Activated naive CD4-positive, alpha-beta T cell treated with anti-CD3 and anti-CD28 coated beads, Interleukin-2, amount 50 U/mL, for 16 hours (primary cell): ENCODE measurements around the gene RASGRP4.
"Not testable (repeated sequence)": the region's sequence is repeated elsewhere in the genome, so short reads cannot be mapped to it uniquely, and the experiment has no call there.

Source experiments
- DNase-seq: peaks from one replicate; pipeline ENCODE4 v3.0.0-alpha.2; 2020

The RASGRP4 gene

GRCh38 chr19:38412961-38413360, 13.1 kb downstream of the RASGRP4 start:
- DNase-seq, result no peak

DNA sequence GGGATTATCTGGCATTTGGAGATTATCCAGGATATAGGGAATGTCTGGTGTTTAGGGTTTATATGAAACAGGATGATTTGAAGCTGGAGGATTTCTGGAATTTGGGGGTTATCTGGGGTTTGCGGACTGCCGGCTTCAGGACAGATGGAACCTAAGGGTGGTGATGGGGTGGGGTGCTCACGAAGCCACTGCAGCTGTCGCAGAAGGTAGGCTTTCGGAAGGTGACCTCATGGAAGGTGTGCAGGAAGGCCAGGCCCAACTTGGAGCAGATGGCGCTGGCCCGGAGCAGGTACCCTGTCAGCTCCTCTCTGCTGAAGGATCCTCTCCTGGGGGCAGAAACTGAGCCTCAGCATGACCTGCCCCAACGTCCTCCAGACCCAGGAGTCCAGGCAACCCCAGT, 13.5 kb downstream of the RASGRP4 start:
- no peak for DNase-seq

DNA sequence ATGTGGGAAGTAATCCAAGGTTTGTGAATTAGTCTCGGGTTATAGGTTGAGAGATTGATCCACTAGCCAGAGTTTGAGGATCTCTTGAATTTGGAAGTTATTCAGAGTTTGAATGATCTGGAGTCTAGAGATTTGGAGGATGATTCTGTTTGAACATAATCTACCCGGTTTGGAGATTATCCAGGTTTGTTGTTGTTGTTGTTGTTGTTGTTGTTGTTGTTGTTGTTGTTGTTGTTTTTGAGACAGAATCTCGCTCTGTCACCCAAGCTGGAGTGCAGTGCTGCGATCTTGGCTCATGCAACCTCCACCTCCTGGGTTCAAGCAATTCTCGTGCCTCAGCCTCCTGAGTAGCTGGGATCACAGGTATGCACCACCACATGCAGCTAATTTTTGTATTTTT, 14.1 kb downstream of the RASGRP4 start:
- not testable (repeated sequence) for DNase-seq

DNA sequence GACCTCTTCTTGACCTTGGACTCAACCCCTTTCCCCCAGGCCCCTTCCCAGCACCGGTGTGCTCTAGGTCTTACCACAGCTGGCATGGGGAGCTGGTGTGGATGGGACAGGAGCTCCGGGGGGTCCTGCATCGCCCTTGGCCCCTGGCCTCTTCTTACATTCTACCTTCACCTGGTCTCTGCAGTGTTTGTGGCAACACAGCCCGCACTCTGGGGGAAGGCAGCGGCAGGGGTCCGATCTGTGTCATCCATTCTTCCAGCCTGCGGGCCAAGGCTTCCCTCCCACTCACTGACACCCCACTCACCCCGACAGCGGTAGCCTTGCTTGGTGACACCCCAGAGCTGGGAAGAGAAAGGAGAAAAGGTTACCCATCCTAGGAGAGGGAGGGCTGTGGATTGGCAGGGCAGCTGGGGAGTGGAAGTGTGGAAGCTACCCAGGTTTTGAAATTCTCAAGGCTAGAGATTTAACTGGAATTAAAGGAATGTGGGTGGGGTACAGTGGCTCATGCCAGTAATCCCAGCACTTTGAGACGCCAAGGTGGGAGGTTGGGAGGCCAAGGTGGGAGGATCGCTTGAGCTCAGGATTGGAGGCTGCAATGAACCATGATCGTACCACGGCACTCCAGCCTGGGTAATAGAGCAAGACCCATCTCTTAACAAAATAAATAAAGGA, 14.8 kb downstream of the RASGRP4 start:
- no peak for DNase-seq

- not testable (repeated sequence) for DNase-seq
Measured at GRCh38 chr19:38410407-38410806, 15.6 kb downstream of the RASGRP4 start.

DNA sequence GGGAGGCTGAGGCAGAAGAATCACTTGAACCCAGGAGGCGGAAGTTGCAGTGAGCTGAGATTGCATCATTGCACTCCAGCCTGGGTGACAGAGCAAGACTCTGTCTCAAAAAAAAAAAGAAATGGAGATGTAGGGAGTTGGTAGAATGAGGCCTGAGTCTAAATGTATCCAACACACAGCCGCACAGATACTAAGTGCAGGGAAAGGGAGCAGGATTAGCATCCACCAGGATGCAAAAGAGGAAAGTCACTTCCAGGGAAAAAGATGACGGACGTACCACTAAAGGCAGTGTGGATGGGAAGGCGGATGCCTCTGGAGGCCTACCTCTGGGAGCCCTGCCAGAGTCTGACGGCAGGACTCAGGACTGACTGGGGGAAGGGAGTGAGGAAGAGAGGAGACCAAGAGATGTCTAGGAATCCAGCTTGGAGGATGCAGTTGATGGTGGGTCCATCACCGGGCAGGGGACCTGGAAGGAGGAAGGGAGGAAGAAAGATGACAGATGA, 16.3 kb downstream of the RASGRP4 start:
- no peak for DNase-seq

- no peak for DNase-seq
Measured at GRCh38 chr19:38405276-38405675, 20.7 kb downstream of the RASGRP4 start.

DNA sequence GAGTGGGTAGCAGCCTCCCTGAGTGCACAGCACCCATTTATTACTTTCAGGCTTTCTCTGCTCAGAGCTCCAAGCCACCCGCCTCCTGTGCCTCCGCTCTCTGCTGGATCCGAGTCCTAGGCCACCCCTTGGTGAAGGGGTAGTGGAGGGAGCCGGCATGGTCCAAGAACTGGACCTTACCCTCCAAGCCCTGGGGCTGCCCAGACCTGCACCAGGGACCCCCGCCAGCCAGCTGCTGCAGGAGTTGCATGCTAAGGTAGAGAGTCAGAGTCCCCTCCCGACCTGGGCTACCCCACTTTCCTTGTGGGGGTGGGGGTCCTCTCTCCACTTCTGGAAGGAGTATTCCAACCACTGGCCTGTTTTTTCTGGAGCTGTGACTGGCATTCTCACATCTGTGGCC, 21.2 kb downstream of the RASGRP4 start:
- DNase-seq, result no peak

- peak; percentile 97 for DNase-seq
Measured at GRCh38 chr19:38402967-38403674, 22.9 kb downstream of the RASGRP4 start, which contains the start of gene FAM98C. Gene FAM98C (plus strand): TSS chr19:38403093. CDS start chr19:38403154, 61 bp downstream.

DNA sequence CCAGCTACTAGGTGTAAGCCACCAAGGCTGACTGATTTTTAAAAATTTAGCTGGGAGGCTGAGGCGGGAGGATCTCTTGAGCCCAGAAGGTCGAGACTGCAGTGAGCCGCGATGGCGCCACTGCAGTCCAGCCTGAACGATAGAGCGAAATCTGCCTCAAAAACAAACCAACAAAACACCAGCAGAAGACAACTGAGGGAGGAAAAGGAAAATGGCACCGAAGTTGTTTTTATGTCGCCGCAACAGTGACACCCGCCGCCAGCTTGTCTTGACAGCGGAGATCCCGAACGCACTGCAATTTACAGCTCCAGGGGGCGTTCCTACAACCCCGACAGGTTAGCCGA, 23.4 kb downstream of the RASGRP4 start:
- DNase-seq, result no peak

- DNase-seq, result no peak
Measured at GRCh38 chr19:38401148-38401547, 24.9 kb downstream of the RASGRP4 start.

GRCh38 chr19:38400361-38400760, 25.7 kb downstream of the RASGRP4 start:
- DNase-seq, result no peak

GRCh38 chr19:38399537-38399936, 26.5 kb downstream of the RASGRP4 start:
- DNase-seq, result no peak

GRCh38 chr19:38399081-38399480, 26.9 kb downstream of the RASGRP4 start:
- DNase-seq, result no peak

DNA sequence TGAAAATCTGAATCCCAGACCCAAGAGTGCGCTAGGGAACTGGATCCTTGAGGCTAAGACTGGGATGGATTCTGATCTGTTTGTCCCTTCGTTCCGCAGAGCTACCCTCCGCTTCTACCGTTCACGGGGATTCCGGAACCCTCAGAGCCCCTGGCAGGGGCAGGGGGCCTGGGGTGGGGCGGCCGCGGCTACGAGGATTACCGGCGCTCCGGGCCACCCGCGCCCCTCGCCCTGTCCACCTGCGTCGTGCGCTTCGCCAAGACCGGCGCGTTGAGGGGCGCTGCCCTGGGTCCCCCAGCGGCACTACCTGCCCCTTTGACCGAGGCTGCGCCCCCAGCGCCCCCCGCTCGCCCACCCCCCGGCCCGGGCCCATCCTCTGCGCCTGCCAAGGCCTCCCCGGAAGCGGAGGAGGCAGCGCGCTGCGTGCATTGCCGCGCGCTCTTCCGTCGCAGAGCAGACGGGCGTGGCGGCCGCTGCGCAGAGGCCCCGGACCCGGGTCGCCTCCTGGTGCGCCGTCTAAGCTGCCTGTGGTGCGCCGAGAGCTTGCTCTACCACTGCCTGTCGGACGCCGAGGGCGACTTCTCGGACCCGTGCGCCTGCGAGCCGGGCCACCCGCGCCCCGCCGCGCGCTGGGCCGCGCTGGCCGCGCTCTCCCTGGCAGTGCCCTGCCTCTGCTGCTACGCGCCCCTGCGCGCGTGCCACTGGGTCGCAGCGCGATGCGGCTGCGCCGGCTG, 30.5 kb downstream of the RASGRP4 start:
- peak; percentile 60 for DNase-seq

GRCh38 chr19:38394488-38394887, 31.5 kb downstream of the RASGRP4 start:
- DNase-seq, result peak; percentile 81

DNA sequence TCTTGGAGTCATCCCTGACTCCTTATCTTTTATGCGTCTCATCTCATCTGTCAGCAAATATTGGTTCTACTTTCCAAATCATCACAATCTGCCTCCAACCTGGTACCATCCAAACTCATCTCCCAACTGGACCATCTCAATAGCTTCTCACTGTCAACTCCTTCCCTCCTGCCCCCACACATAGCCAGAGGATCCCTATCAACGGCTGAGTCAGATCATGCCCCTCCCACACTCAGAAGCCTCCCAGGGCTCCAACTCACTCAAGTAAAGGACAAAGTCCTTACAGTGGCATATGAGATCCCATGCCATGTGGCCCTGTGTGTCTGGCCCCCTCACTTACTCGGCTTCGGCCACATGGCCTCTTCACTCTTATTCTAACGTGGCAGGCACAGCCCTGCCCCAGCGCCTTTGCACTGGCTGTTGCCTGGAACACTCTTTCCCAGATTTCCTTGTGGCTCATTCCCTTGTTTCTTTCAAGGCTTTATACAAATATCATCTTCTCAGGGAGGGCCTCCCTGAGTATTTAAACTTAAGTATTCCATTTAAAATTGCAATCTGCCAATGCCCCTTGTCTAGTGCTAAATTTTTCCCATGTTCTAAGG, 33.2 kb downstream of the RASGRP4 start:
- no peak for DNase-seq

- DNase-seq, result no peak
Measured at GRCh38 chr19:38391911-38392464, 34.0 kb downstream of the RASGRP4 start.

DNA sequence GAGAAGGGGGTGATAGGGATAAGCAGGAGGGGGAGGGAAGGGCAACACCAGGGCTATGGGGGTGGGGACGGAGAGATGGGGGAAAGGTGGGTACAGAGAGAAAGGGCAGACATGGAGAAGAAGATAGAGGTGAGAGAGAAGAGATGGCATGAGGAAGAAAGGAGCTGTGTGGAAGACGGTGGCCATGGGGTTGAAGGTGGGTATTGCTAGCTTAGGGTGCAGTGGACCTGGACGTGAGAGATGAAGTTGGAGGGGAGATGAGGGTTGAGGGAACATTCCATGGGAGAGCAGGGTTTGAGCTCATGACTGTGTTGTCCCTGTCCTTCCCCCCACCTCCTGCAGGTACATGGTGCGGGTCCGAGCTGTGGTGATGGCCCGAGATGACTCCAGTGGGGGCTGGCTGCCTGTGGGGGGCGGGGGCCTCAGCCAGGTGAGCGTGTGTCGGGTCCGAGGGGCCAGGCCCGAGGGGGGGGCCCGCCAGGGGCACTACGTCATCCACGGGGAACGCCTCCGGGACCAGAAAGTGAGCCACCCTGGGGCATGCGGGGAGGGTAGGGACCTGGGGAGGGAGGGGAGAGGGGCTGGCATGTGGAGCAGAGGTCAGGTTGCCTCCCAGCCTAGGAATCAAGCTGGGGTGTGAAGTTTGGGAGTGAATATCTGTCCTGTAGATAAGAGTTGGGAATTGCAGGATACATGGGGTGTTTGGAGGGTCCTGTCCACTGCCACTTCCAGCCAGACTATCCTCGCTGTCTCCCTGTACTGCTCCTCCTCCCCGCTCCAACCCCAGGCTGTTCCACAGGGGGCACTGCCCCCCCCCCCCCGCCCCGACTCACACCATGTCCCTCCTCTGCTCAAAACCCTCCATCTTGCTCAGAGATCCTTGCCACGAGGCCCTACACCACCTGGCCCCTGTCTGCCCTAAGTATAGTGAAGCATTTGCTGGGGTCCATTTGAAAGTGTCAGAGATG, 35.8 kb downstream of the RASGRP4 start:
- DNase-seq, result no peak

DNA sequence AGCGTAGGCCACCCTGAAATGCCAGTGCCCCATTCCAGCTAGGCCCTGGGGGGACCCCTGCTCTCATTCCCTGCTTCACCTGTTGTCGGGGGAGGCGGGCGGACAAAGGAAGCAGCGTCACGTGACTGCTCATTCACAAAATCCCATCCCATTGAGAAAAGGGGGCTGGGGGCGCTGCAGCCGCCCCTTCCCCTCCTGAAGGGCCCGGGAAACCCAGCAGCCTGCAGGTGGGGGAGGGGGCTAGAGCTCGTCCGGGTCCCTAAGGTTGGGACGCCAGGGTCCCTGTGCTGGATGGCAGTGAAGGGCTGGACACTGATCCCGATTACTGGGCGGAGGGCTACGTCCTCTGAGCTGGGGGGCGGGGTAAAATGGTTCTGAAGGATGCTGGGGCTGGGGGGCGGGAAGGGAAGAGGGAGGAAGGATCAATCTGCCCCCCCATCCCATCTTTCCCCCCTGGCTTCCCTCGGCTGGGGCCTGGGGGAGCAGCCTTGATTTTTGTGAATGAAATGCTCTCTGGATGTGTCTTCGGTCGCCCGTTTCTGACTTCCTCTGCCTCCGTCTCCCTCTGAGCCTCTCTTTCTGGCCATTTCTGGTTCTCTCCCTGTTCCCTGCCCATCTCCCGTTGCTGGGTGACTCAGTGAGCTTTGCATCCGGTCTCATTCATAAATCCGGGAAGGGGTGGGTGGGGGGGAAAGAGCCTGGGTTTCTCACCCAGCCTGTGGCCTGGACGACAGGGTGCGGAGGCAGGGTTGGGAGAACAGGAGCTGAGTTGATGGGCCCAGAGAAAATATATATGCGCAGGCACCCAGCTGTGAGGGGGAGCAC, 36.7 kb downstream of the RASGRP4 start:
- no peak for DNase-seq
